ENCODE measurements around the gene BMAL1. TPM values are rescaled to one million over a fixed set of nuclear protein-coding genes. Genes with fewer than 3 reads are reported as not detected.

BMAL1 gene
- total RNA-seq, 1 experiment from 2014 or later: not detected

DNA sequence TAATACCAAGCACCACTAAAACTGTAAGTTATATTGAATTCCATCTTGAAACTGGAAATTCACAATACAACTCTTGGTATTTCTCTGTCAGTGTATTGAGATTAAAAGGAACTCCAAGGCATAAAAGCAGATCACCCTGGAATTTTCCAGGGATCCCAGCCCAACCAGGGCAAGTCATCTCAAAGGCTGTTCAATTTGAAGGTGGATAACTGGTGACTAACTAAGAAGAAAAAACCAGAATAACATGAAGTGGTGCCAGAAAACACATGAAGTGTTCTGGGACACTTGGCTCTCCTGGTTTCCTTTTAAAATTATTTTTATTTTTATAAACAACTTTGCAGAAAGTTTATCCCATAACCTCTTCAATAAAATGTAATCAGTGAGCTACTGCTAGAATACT, 7.8 kb upstream of the BMAL1 start:
- H3K9ac ChIP-seq (ENCODE audit: low read length): no peak overlapping the region
- no peaks in the 10 kb centered on the region for H4K20me1 ChIP-seq (ENCODE audit: insufficient read depth, low read depth, low read length)
- H3K27me3 ChIP-seq (ENCODE audit: low read length): no peaks in the 10 kb centered on the region
- H3K79me2 ChIP-seq (ENCODE audit: low read length): no peaks in the 10 kb centered on the region
- no peak for DNase-seq
- peaks cover 5% of the 10 kb centered on the region for H3K4me1 ChIP-seq (ENCODE audit: low read length)
- no peak overlapping the region for H3K27ac ChIP-seq (ENCODE audit: low read length)
- H3K4me3 ChIP-seq (ENCODE audit: low read length): no peak overlapping the region
- no peak overlapping the region for H3K4me2 ChIP-seq (ENCODE audit: low read depth, low read length, poor library complexity, severe bottlenecking)
- no peak overlapping the region for H2AFZ ChIP-seq (ENCODE audit: low read length)
- H3K9me3 ChIP-seq (ENCODE audit: low read length): no peaks in the 10 kb centered on the region
- no peaks in the 10 kb centered on the region for H3K36me3 ChIP-seq (ENCODE audit: insufficient read depth, low read length)
- no peaks in the 10 kb centered on the region for H3K9me2 ChIP-seq (replicated peaks; ENCODE audit: insufficient read depth, low read length)

DNA sequence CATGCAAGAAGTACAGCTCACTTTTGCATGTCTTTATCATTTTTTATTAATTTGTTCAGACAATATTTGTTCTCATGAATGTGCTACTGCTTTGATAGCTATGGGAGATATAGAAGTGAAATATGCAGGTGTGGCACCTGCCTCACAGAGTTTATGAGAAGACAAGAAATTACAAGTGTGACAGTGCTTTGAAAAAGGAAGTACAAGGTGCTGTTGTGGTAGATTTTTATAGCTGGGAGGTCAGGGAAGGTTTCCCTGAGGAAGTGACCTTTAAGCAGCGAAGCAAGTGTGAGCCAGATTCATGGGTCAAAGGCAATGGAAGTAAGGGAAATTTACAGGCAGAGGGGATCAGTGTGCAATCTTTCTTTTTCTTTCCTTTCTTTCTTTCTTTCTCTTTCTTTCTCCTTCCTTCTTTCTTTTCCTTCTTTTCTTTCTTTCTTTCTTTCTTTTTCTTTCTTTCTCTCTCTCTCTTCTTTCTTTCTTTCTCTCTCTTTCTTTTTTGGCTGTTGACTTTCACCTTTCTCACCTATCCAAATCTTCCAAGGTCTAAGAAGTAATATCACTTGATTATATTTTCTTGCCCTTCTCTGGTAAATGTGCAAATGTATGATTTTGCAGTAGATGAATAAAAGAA, 6.4 kb upstream of the BMAL1 start:
- Histone ChIP-seq H4K20me1 (ENCODE audit: insufficient read depth, low read depth, low read length) (no peaks in the 10 kb centered on the region), H3K4me2 (ENCODE audit: low read depth, low read length, poor library complexity, severe bottlenecking) (no peak overlapping the region), H3K4me1 (ENCODE audit: low read length) (peaks cover 5% of the 10 kb centered on the region), H3K9me3 (ENCODE audit: low read length) (no peaks in the 10 kb centered on the region), H3K27ac (ENCODE audit: low read length) (no peak overlapping the region), H3K4me3 (ENCODE audit: low read length) (no peak overlapping the region), H3K9me2 (replicated peaks; ENCODE audit: insufficient read depth, low read length) (no peaks in the 10 kb centered on the region), H3K36me3 (ENCODE audit: insufficient read depth, low read length) (no peaks in the 10 kb centered on the region), H3K27me3 (ENCODE audit: low read length) (no peaks in the 10 kb centered on the region), H2AFZ (ENCODE audit: low read length) (no peak overlapping the region), H3K9ac (ENCODE audit: low read length) (no peak overlapping the region), H3K79me2 (ENCODE audit: low read length) (no peaks in the 10 kb centered on the region)
- DNase-seq: no peak

DNA sequence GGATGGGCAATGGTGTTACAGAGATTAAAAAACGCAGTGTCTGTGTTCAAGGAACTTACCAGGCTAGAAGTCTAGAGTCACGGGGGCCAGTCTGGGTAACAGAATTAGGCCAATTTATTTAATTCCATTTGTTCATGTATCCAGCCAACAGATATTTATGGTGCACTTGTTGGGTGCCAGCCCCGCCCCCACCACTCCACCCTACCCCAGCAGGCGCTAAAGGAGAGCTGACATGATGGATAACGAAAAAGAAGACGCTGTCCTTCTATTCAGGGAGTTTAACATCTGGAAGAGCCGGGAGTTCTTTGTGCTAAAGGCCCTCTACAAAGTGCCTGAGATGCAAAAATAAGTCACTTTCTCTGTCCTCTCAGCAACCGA, 1.1 kb upstream of the BMAL1 start:
- Histone ChIP-seq H3K4me1 (ENCODE audit: low read length) (no peaks in the 10 kb centered on the region), H3K27ac (ENCODE audit: low read length) (no peak overlapping the region), H3K4me3 (ENCODE audit: low read length) (no peak overlapping the region), H3K9ac (ENCODE audit: low read length) (no peak overlapping the region), H2AFZ (ENCODE audit: low read length) (no peak overlapping the region), H4K20me1 (ENCODE audit: insufficient read depth, low read depth, low read length) (no peaks in the 10 kb centered on the region), H3K4me2 (ENCODE audit: low read depth, low read length, poor library complexity, severe bottlenecking) (no peak overlapping the region), H3K27me3 (ENCODE audit: low read length) (no peaks in the 10 kb centered on the region), H3K79me2 (ENCODE audit: low read length) (no peaks in the 10 kb centered on the region), H3K36me3 (ENCODE audit: insufficient read depth, low read length) (no peaks in the 10 kb centered on the region), H3K9me2 (replicated peaks; ENCODE audit: insufficient read depth, low read length) (no peaks in the 10 kb centered on the region), H3K9me3 (ENCODE audit: low read length) (no peaks in the 10 kb centered on the region)
- DNase-seq: no peak

DNA sequence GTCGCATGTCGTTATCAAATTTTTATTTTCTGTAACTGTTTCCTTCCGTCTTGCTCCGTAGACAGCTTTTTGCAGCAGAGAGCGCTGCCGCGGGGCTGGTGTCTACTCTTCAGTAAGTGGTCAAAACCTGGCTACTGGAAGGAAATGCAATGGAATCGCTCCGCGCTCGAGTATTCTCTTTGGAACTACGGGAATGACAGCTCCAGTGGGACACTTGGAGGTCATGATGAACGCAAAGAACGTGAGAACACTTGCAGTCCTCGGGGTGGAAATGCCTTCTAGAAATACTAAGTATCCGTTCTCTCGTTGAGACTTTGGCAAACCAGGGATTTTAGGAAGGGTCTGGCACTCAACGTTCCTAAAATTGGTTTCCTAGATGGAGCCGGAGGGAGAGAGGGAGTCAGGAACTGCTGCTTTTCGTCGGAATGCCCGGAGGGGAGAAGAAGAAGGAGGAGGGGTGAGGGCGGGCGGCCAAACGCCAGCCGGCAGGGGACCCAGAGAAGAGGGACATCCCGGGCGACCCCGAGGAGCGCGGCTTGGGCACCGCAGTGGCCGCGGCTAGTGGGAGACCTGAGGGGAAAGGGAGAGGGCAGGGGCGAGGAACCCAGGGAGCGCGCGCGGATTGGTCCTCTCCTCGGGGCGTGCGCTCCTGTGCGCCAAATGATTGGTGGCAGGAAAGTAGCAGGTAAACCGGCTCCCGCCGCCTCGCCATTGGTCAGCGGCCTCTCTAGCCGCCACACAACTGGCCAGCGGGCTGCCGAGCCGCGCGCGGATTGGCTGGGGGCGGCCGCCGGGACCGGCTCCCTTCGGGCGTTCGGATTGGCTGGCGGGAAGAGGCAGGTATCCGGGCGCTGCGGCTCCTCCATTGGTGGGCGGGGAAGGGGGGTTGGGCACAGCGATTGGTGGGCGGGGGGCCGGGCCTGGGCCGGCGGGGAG, 490 bp upstream of the BMAL1 start:
- Histone ChIP-seq H3K4me1 (ENCODE audit: low read length) (no peaks in the 10 kb centered on the region), H3K9me3 (ENCODE audit: low read length) (no peaks in the 10 kb centered on the region), H3K9me2 (replicated peaks; ENCODE audit: insufficient read depth, low read length) (no peaks in the 10 kb centered on the region), H3K79me2 (ENCODE audit: low read length) (no peaks in the 10 kb centered on the region), H3K27me3 (ENCODE audit: low read length) (no peaks in the 10 kb centered on the region), H3K4me2 (ENCODE audit: low read depth, low read length, poor library complexity, severe bottlenecking) (no peak overlapping the region), H3K9ac (ENCODE audit: low read length) (no peak overlapping the region), H4K20me1 (ENCODE audit: insufficient read depth, low read depth, low read length) (no peaks in the 10 kb centered on the region), H3K27ac (ENCODE audit: low read length) (no peak overlapping the region), H3K4me3 (ENCODE audit: low read length) (no peak overlapping the region), H2AFZ (ENCODE audit: low read length) (no peak overlapping the region), H3K36me3 (ENCODE audit: insufficient read depth, low read length) (no peaks in the 10 kb centered on the region)
- no peak for DNase-seq

DNA sequence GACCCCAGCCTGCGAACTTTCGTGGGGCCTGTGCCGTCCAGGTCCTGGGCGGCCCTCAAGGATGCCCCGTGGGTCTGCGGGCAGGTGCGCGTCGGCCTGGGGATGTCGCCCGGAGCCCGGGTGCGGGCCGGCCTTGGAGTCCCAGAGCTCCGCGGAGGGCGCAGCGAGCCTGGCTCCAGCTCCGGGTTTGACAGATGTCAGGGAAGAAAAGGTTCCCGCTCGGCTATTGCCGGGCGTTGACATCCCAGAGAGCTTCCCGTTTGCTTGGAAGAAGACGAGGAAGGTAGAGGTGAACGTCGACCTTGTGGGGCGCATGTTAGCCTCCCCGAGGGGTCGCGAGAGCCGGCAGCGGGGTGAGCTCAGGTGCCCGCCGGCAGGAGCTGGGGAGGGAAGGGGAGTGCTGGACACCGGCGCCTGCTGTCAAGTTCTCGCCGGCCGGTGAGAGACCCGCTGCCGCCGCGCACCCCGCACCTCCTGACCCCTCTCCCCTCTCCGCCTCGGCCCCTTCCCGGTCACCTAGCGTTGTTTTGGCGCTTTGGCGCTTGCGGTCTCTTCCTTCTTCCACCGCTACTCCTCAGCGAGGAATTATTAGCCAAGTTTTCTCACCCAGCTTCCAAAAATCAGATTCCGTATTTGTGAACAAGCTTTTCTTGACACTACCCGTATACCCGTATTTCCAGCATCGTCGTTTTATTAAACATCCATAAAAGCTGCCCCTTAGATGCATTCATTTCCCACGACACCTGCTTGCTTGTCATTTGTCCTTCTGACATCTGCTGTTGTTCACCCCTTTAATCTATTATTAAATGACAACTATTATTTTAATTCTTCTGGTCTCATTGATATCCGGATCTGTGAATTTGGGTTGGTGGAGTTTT, 1.3 kb downstream of the BMAL1 start:
- H3K9me3 ChIP-seq (ENCODE audit: low read length): no peaks in the 10 kb centered on the region
- no peak for DNase-seq
- H3K9me2 ChIP-seq (replicated peaks; ENCODE audit: insufficient read depth, low read length): no peaks in the 10 kb centered on the region
- no peaks in the 10 kb centered on the region for H3K27me3 ChIP-seq (ENCODE audit: low read length)
- no peak overlapping the region for H2AFZ ChIP-seq (ENCODE audit: low read length)
- no peak overlapping the region for H3K27ac ChIP-seq (ENCODE audit: low read length)
- no peak overlapping the region for H3K9ac ChIP-seq (ENCODE audit: low read length)
- H3K79me2 ChIP-seq (ENCODE audit: low read length): no peaks in the 10 kb centered on the region
- H3K4me1 ChIP-seq (ENCODE audit: low read length): no peaks in the 10 kb centered on the region
- no peak overlapping the region for H3K4me3 ChIP-seq (ENCODE audit: low read length)
- H3K36me3 ChIP-seq (ENCODE audit: insufficient read depth, low read length): no peaks in the 10 kb centered on the region
- no peak overlapping the region for H3K4me2 ChIP-seq (ENCODE audit: low read depth, low read length, poor library complexity, severe bottlenecking)
- H4K20me1 ChIP-seq (ENCODE audit: insufficient read depth, low read depth, low read length): no peaks in the 10 kb centered on the region

DNA sequence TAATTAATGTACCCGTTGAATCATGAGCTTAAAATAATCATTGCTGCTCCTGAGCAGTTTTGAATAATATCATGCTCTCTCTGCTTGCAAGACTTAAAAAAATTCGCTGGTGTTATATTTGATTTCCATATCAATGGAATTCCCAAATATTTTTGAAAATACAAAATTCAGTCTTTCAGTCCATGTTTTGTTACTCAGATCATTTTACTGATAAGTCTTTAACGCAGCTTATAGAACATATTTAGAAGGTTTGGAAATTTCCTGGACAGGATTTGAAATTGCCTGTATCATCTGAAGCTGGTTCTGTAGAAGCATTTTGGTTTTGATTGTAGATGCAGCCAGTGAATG, 1.9 kb downstream of the BMAL1 start:
- H3K4me2 ChIP-seq (ENCODE audit: low read depth, low read length, poor library complexity, severe bottlenecking): no peak overlapping the region
- H3K79me2 ChIP-seq (ENCODE audit: low read length): no peaks in the 10 kb centered on the region

DNA sequence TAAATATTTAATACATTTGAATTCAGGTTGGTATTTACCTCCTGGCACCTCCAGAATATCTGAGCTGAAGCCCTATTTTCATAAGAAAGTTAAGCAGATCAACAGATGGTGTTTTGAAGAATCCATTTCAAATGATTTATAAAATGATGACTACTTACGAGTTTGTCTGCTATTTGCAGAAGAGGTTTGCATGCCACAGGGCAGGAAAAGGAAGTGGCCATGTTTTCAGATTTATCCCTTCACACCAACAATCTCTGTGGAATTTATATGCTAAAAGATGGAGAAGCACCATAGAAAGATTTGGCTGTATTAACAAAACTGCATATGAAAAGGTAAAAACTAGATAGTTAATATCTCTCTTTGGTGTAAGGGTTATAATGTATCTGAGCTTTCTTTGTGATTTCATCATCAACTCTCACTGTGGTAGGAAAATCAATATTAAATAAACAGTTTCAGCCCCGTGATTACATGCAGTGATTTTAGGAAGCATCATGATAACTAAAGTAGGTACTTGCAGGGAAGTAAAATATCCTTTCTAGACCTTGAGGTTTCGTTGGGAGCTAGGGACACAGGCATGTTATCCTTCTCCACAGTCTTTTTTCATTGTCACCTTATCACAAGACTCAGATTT, 2.6 kb downstream of the BMAL1 start:
- H3K79me2 ChIP-seq (ENCODE audit: low read length): no peaks in the 10 kb centered on the region
- no peak overlapping the region for H2AFZ ChIP-seq (ENCODE audit: low read length)
- H3K27ac ChIP-seq (ENCODE audit: low read length): no peak overlapping the region
- H3K4me3 ChIP-seq (ENCODE audit: low read length): no peak overlapping the region
- no peak overlapping the region for H3K9ac ChIP-seq (ENCODE audit: low read length)
- no peaks in the 10 kb centered on the region for H3K27me3 ChIP-seq (ENCODE audit: low read length)
- H3K9me2 ChIP-seq (replicated peaks; ENCODE audit: insufficient read depth, low read length): no peaks in the 10 kb centered on the region
- no peaks in the 10 kb centered on the region for H3K9me3 ChIP-seq (ENCODE audit: low read length)
- DNase-seq: no peak
- no peaks in the 10 kb centered on the region for H4K20me1 ChIP-seq (ENCODE audit: insufficient read depth, low read depth, low read length)
- no peaks in the 10 kb centered on the region for H3K4me1 ChIP-seq (ENCODE audit: low read length)
- H3K36me3 ChIP-seq (ENCODE audit: insufficient read depth, low read length): no peaks in the 10 kb centered on the region
- no peak overlapping the region for H3K4me2 ChIP-seq (ENCODE audit: low read depth, low read length, poor library complexity, severe bottlenecking)

More for the DNA sequence above, 1.9 kb downstream of the BMAL1 start:
- DNase-seq: no peak
- no peak overlapping the region for H3K9ac ChIP-seq (ENCODE audit: low read length)
- no peaks in the 10 kb centered on the region for H3K9me3 ChIP-seq (ENCODE audit: low read length)
- H4K20me1 ChIP-seq (ENCODE audit: insufficient read depth, low read depth, low read length): no peaks in the 10 kb centered on the region
- no peak overlapping the region for H2AFZ ChIP-seq (ENCODE audit: low read length)
- no peak overlapping the region for H3K27ac ChIP-seq (ENCODE audit: low read length)
- H3K27me3 ChIP-seq (ENCODE audit: low read length): no peaks in the 10 kb centered on the region
- H3K4me3 ChIP-seq (ENCODE audit: low read length): no peak overlapping the region
- no peaks in the 10 kb centered on the region for H3K36me3 ChIP-seq (ENCODE audit: insufficient read depth, low read length)
- no peaks in the 10 kb centered on the region for H3K9me2 ChIP-seq (replicated peaks; ENCODE audit: insufficient read depth, low read length)
- H3K4me1 ChIP-seq (ENCODE audit: low read length): no peaks in the 10 kb centered on the region

DNA sequence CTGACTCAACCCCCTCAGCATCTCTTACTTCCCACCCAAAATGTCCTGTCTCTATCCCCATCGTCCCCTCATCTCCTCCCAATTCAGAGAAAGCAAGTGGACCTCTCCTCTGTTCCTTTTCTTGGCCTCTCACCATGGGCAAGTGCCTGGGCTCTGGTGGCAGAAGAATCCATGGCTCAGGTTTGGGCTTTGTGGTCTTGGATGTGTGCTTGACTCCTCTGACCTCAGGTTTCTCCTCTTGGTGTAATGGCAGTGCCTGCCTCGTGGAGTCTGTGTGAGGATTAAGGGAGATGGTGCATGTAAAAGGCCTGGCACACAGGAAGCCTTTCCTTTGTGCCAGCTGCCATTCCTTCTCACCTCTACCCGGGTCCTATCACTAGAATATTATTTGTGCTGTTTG, 3.2 kb downstream of the BMAL1 start:
- Histone ChIP-seq H3K4me1 (ENCODE audit: low read length) (no peaks in the 10 kb centered on the region), H3K9ac (ENCODE audit: low read length) (no peak overlapping the region), H3K79me2 (ENCODE audit: low read length) (no peaks in the 10 kb centered on the region), H3K4me2 (ENCODE audit: low read depth, low read length, poor library complexity, severe bottlenecking) (no peak overlapping the region), H3K4me3 (ENCODE audit: low read length) (no peak overlapping the region), H3K9me3 (ENCODE audit: low read length) (no peaks in the 10 kb centered on the region), H3K36me3 (ENCODE audit: insufficient read depth, low read length) (no peaks in the 10 kb centered on the region), H3K27me3 (ENCODE audit: low read length) (no peaks in the 10 kb centered on the region), H2AFZ (ENCODE audit: low read length) (no peak overlapping the region), H4K20me1 (ENCODE audit: insufficient read depth, low read depth, low read length) (no peaks in the 10 kb centered on the region), H3K9me2 (replicated peaks; ENCODE audit: insufficient read depth, low read length) (no peaks in the 10 kb centered on the region), H3K27ac (ENCODE audit: low read length) (no peak overlapping the region)
- DNase-seq: no peak

All from Karpas-422 (cell line).